Naive thymus-derived CD8-positive, alpha-beta T cell (primary cell): ENCODE data around the gene TESK2. TPM values are rescaled to one million over a fixed set of nuclear protein-coding genes. Genes with fewer than 3 reads are reported as not detected.
A peak's percentile ranks its signal among the peaks of the same experiment; 100 is the strongest.

Experiments used
- ATAC-seq, 2 donors: fragments of 150-1000 bp; cut with Tn5 transposase in 1 of 2; sonication (Bioruptor Pico), chemical (Tn5 transposase) in 1 of 2; 1 replicate in 1 of 2; 2 replicates in 1 of 2; pipeline ENCODE4 v1.10.0; 2021; ENCODE audit warnings: mild to moderate bottlenecking in 2 of 2, moderate library complexity in 2 of 2
- POLR2A ChIA-PET: fragments of 350-600 bp; sonication (Branson Sonifier 250); formaldehyde crosslinking; loops from one replicate; lab custom pipeline; 2021; ENCODE audit warnings: antibody characterized with exemption; lab: Charles Lee
- DNase-seq, 10 donors: peaks; one replicate each; pipeline versions ENCODE4 v3.0.0 to v3.0.0-alpha.2; 2020 to 2022
- H3K27ac Mint-ChIP-seq, 10 donors: one replicate each; pipeline ENCODE4 v1.8.0; 2020 to 2022; ENCODE audit warnings: mild to moderate bottlenecking in 10 of 10, mixed read lengths in 10 of 10, moderate library complexity in 4 of 10, inconsistent platforms in 1 of 10
- H3K27me3 Mint-ChIP-seq, 5 donors: one replicate each; pipeline ENCODE4 v1.8.0; 2021 to 2022; ENCODE audit warnings: mixed read lengths in 5 of 5
- H3K36me3 Mint-ChIP-seq, 3 donors: one replicate each; pipeline ENCODE4 v1.8.0; 2020 to 2022; ENCODE audit warnings: mixed read lengths in 3 of 3, mild to moderate bottlenecking in 2 of 3, inconsistent platforms in 1 of 3
- H3K4me1 Mint-ChIP-seq, 4 donors: one replicate each; pipeline ENCODE4 v1.8.0; 2021 to 2022; ENCODE audit warnings: mixed read lengths in 4 of 4
- H3K4me3 Mint-ChIP-seq, 10 donors: one replicate each; pipeline ENCODE4 v1.8.0; 2020 to 2022; ENCODE audit warnings: mild to moderate bottlenecking in 10 of 10, mixed read lengths in 10 of 10, moderate library complexity in 6 of 10, inconsistent platforms in 1 of 10
- H3K9me3 Mint-ChIP-seq, 9 donors: one replicate each; pipeline ENCODE4 v1.8.0; 2020 to 2022; ENCODE audit warnings: mixed read lengths in 9 of 9, mild to moderate bottlenecking in 3 of 9, inconsistent platforms in 1 of 9, moderate library complexity in 1 of 9
- polyA plus RNA-seq, 3 donors: library from polyadenylated mRNA; unstranded; fragments of 300-500 nt; fragmentation: Illumina TruSeq; gene quantifications; one replicate each; pipeline ENCODE4 v1.2.3, GENCODE V29; 2021
- total RNA-seq, 8 experiments: library from RNA in 2 of 8; stranded (reverse) in 2 of 8; gene quantifications; one replicate each; pipeline ENCODE4 v1.2.3 and lab custom pipeline; 2021 to 2026

Gene TESK2
- total and polyA plus RNA-seq, 5 experiments from 2014 or later = 2.3 to 10.0 (median 3.1) TPM

DNA sequence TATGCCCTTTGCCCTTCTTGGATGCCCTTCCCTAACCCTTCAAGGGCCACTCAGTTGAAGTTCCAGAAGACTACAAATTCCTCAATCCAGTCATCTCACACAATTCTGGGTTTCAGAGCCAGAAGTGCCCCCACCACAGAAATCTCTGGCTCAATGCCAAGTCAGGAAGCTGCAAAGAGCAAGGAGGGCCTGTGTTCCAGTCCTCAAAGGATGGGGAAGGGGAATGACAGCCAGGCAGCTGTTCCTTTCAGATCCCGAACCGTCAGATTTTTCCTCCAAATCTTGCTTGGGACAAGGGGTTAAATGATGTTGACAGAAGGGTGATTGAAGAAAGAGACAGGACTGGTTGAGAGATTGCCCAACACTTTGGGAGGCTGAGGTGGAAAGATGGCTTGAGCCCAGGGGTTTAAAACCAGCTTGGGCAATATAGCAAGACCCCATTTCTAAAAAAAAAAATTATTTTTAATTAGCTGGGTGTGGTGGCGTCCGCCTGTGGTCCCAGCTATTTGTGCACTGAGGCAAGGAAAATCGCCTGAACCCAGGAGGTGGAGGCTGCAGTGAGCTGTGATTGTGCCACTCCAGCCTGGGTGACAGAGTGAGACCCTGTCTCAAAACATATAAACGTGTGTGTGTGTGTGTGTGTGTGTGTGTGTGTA, 165.0 kb downstream of the TESK2 start:
- H3K9me3 Mint-ChIP-seq = no peaks in the 10 kb centered on the region
- POLR2A ChIA-PET = interaction anchor here (1.0 to 6.4 kb wide), 4 partner anchors 14 to 507 kb away, joined by 3 to 64 read pairs (median 10); partner anchors contain the start of genes MUTYH and TOE1
- DNase-seq (no peak), ATAC-seq (peak in 1 of 2 donors; percentile 5)
- H3K4me3 Mint-ChIP-seq = peak overlapping the region; percentile 81 to 92 (median 84)
- H3K27ac Mint-ChIP-seq = peak overlapping the region in 6 of 10 donors; percentile 14 to 86 (median 50)
- peaks cover 0 to 4% (median 0%) of the 10 kb centered on the region in 5 donors for H3K27me3 Mint-ChIP-seq
- peaks cover 0 to 20% (median 11%) of the 10 kb centered on the region in 4 donors for H3K4me1 Mint-ChIP-seq
- H3K36me3 Mint-ChIP-seq = peaks cover 0 to 11% (median 0%) of the 10 kb centered on the region in 3 donors

DNA sequence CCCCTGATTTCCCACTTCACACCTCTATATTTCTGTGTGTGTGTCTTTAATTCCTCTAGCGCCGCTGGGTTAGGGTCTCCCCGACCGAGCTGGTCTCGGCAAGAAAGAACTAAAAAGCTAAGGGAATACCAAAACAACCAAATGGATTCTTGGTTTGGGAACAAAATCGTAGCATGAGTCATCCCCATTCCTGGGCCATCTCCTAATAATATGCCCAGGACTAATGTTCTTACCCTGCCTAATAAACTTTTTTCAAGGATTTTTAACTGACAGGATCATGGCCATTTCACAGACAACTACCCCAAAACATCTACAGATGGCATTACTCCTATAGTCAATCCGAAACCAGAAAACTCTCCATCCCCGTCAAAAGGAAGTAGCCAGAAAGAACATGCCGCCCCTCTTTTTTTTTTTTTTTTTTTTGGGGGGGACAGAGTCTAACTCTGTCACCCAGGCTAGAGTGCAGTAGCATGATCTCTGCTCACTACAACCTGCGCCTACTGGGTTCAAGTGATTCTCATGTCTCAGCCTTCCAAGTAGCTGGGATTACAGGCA, 168.4 kb downstream of the TESK2 start:
- H3K9me3 Mint-ChIP-seq = no peaks in the 10 kb centered on the region

DNA sequence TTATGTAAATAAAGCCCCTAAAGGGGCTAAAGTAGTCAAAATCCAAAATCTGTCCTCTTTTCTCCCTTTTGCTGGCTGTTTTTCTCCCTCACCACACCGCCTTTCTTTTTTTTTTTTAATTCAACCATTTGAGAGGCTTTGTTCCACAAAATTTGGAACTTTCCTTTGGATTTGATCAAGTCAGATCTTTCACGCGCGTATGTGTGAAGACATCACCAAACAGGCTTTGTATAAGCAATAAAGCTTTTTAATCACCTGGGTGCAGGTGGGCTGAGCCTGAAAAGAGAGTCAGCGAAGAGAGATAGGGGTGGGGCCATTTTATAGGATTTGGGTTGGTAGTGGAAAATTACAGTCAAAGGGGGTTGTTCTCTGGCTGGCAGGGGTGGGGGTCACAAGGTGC, 169.5 kb downstream of the TESK2 start:
- Mint-ChIP-seq H3K4me1 (peaks cover 0 to 5% (median 2%) of the 10 kb centered on the region in 4 donors), H3K27ac (no peak overlapping the region), H3K9me3 (no peaks in the 10 kb centered on the region), H3K4me3 (no peak overlapping the region), H3K27me3 (peaks cover 0 to 4% (median 0%) of the 10 kb centered on the region in 5 donors), H3K36me3 (no peaks in the 10 kb centered on the region)
- POLR2A ChIA-PET = no interaction called here
- no peak for ATAC-seq
- no peak for DNase-seq

More for the DNA sequence above, 168.4 kb downstream of the TESK2 start:
- Mint-ChIP-seq H3K4me1 (peaks cover 0 to 7% (median 3%) of the 10 kb centered on the region in 4 donors), H3K36me3 (no peaks in the 10 kb centered on the region), H3K4me3 (no peak overlapping the region), H3K27me3 (peaks cover 0 to 4% (median 0%) of the 10 kb centered on the region in 5 donors), H3K27ac (no peak overlapping the region)
- POLR2A ChIA-PET = interaction anchor here (0.9 to 2.4 kb wide), 2 partner anchors 16 to 19 kb away, joined by 3 to 6 read pairs; no protein-coding TSS in a partner anchor
- ATAC-seq (no peak), DNase-seq (no peak)

DNA sequence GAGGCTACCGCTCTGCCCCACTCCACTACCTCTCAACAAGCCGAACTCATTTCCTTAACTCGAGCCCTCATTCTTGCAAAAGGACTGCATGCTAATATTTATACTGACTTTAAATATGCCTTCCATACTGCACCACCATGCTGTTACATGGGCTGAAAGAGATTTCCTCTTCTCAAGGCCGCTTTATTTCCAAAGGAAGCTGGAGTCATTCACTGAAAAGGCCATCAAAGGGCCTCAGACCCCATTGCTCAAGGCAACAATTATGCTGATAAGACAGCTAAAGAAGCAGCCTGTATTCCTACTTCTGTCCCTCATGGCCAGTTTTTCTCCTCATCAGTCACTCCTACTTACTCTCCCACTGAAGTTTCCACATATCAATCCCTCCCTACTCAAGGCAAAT, 171.2 kb downstream of the TESK2 start:
- no peaks in the 10 kb centered on the region for H3K9me3 Mint-ChIP-seq
- POLR2A ChIA-PET = no interaction called here
- H3K27ac Mint-ChIP-seq = no peak overlapping the region
- peaks cover 0 to 4% (median 0%) of the 10 kb centered on the region in 5 donors for H3K27me3 Mint-ChIP-seq
- H3K36me3 Mint-ChIP-seq = no peaks in the 10 kb centered on the region
- no peak overlapping the region for H3K4me3 Mint-ChIP-seq
- ATAC-seq (no peak), DNase-seq (no peak)
- no peaks in the 10 kb centered on the region for H3K4me1 Mint-ChIP-seq

DNA sequence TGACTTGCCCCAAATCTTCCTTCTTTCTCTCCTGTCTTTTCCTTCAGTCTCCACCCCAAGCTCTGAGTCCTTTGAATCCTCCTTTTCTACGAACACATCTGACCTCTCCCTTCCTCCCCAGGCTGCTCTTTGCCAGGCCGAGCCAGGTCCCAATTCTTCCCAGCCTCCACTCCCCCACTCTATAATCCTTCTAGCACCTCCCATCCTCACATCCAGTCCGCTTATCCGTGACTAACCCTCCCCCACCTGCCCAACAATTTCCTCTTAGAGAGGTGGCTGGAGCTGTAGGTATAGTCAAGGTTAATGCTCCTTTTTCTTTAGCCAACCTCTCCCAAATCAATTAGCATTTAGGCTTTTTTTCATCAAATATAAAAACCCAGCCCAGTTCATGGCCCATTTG, 173.8 kb downstream of the TESK2 start:
- H3K27me3 Mint-ChIP-seq = peaks cover 0 to 3% (median 2%) of the 10 kb centered on the region in 5 donors
- no peak overlapping the region for H3K27ac Mint-ChIP-seq
- ATAC-seq = no peak
- H3K4me1 Mint-ChIP-seq = no peaks in the 10 kb centered on the region
- no peaks in the 10 kb centered on the region for H3K36me3 Mint-ChIP-seq
- POLR2A ChIA-PET = no interaction called here
- no peak for DNase-seq
- no peaks in the 10 kb centered on the region for H3K9me3 Mint-ChIP-seq
- no peak overlapping the region for H3K4me3 Mint-ChIP-seq

DNA sequence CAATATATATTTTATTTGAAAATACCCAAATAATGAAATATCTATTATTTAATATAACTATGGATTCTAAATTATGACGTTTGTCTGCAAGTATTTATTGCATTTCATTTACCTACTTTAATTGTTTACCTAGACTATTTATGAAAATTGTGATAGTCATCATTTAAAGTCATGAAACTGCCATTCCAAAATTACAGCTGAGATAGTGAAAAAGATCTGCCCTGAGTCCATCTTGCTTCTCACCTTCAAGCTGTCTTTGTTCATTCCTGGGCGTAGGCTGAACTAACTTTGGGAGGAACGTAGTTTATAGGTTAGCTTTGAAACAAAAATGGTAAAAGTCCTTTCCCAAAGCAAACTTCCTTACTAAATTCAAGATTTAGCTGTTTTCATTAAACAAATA, 176.7 kb downstream of the TESK2 start:
- Mint-ChIP-seq H3K27ac (no peak overlapping the region), H3K9me3 (no peaks in the 10 kb centered on the region), H3K27me3 (peaks cover 0 to 3% (median 0%) of the 10 kb centered on the region in 5 donors), H3K4me3 (no peak overlapping the region), H3K4me1 (no peaks in the 10 kb centered on the region), H3K36me3 (no peaks in the 10 kb centered on the region)
- POLR2A ChIA-PET = no interaction called here
- ATAC-seq (no peak), DNase-seq (no peak)

DNA sequence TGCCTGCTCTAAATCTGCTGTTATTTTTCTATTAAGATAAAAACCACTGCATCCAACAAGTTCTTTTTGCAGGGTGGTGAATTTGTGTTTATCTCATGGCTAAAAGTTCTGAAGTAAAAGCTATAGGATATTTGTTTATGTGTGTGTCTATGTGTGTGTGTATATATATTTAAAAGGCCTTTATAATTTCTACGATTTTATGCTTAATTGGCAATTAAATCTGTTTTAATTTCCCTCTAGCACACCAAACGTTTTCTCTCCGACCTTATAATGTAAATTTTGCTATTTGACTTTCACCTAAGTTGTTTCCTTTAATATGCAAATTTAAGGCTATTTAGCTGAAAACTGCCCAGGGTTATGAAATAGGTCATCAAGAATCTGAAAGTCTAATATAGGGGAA, 184.1 kb downstream of the TESK2 start:
- peaks cover 5 to 32% (median 20%) of the 10 kb centered on the region in 4 donors for H3K4me1 Mint-ChIP-seq

DNA sequence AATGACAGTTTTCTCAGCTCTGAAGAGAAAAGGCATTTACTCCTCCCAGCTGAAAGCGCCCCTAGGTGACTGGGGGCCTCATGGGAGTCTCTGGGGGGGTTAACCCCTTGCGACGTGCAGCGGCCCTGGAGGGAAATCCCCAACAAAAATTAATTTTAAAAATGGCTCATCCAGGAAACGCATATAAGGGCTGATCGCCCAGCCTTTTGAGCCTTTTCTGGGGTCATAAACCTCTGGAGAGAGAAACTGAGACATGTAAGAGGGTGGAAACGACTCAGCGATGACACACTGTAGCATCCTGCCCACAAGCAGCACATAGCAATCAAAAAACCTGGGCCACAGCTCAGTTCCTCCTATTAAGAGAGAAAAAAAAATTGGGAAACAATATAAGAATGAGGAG, 184.6 kb downstream of the TESK2 start:
- no peak for DNase-seq
- POLR2A ChIA-PET = interaction anchor here (0.7 to 4.8 kb wide), 3 partner anchors 17 to 575 kb away, joined by 3 to 85 read pairs (median 3); partner anchors contain the start of genes MUTYH and TOE1
- ATAC-seq = no peak
- Mint-ChIP-seq H3K9me3 (no peaks in the 10 kb centered on the region), H3K27me3 (peaks cover 0 to 1% (median 0%) of the 10 kb centered on the region in 5 donors), H3K4me3 (peak overlapping the region in 3 of 10 donors; percentile 50 to 59 (median 58)), H3K27ac (peak overlapping the region in 7 of 10 donors; percentile 56 to 91 (median 71)), H3K4me1 (peaks cover 5 to 33% (median 20%) of the 10 kb centered on the region in 4 donors), H3K36me3 (no peaks in the 10 kb centered on the region)

More for the DNA sequence above, 184.1 kb downstream of the TESK2 start:
- DNase-seq = no peak
- peak overlapping the region in 1 of 10 donors; percentile 73 for H3K27ac Mint-ChIP-seq
- no peak overlapping the region for H3K4me3 Mint-ChIP-seq
- H3K9me3 Mint-ChIP-seq = no peaks in the 10 kb centered on the region
- POLR2A ChIA-PET = interaction anchor here (1.3 to 1.4 kb wide), 2 partner anchors 16 to 33 kb away, joined by 3 to 5 read pairs; partner anchors contain the start of gene TOE1
- H3K36me3 Mint-ChIP-seq = no peaks in the 10 kb centered on the region
- peaks cover 0 to 1% (median 0%) of the 10 kb centered on the region in 5 donors for H3K27me3 Mint-ChIP-seq
- ATAC-seq = no peak

DNA sequence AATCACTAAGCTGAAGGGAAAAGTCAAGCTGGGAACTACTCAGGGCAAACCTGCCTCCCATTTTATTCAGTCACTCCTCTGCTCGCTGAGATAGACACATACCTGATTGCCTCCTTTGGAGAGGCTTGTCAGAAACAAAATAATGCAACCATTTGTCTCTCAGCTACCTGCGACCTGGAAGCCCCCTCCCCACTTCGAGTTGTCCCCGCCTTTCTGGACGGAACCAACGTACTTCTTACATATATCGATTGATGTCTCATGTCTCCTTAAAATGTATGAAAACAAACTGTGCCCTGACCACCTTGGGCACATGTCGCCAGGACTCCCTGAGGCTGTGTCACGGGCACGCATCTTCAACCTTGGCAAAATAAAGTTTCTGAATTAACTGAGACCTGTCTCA, 185.7 kb downstream of the TESK2 start:
- ATAC-seq (no peak), DNase-seq (no peak)
- Mint-ChIP-seq H3K4me3 (peak overlapping the region; percentile 36 to 96 (median 92)), H3K9me3 (no peaks in the 10 kb centered on the region), H3K4me1 (peaks cover 5 to 37% (median 20%) of the 10 kb centered on the region in 4 donors), H3K27ac (peak overlapping the region in 8 of 10 donors; percentile 31 to 98 (median 92)), H3K27me3 (peaks cover 0 to 1% (median 0%) of the 10 kb centered on the region in 5 donors), H3K36me3 (no peaks in the 10 kb centered on the region)
- POLR2A ChIA-PET = interaction anchor here (0.6 to 4.8 kb wide), 7 partner anchors 35 to 674 kb away, joined by 3 to 85 read pairs (median 5); partner anchors contain the start of genes BTBD19, CCDC163, MMACHC and MUTYH

DNA sequence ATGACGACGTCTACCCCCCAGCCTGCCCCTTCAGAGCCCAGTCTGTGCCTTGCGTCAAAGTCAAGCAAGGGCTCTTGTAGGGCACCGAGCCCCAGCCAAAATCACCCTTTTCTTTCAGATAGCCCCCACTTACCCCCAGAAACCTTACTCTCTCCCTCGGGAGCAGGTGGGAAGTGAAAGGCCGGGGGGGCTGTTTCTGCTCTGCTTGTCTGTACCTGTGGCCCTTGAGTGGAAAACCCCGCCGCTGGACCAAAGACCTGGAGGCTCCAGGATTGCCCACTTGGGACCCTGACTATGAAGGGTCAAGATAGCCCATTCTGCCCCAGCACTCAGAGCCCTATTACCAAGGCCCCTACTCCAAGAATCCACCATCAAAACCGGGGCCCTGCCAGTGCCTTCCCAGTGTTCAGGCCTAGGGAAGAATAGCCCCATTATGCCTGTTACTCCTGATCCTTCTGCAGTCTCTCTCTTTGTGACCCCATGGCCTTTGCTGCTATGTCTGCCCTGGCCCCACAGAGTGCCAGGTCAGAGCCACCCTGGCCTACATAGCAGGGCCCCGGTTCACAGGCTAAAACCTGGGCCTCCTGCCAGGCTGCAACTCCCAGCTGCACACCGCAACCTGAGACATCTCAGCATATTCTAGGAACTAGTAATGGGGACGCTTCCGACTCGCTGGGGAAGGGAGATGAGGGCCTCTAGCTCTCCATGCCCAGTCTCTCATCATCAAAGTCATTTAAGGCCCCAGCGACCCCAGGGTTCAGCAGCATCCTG, 186.5 kb downstream of the TESK2 start:
- peak overlapping the region; percentile 91 to 98 (median 96) for H3K27ac Mint-ChIP-seq
- POLR2A ChIA-PET = interaction anchor here (0.6 to 5.7 kb wide), 19 partner anchors 19 to 673 kb away, joined by 3 to 112 read pairs (median 5); partner anchors contain the start of genes AKR1A1, BTBD19, CCDC163 and EIF2B3
- no peak for ATAC-seq
- no peak for DNase-seq
- no peaks in the 10 kb centered on the region for H3K9me3 Mint-ChIP-seq
- peaks cover 0 to 1% (median 0%) of the 10 kb centered on the region in 5 donors for H3K27me3 Mint-ChIP-seq
- peaks cover 5 to 37% (median 20%) of the 10 kb centered on the region in 4 donors for H3K4me1 Mint-ChIP-seq
- peak overlapping the region; percentile 88 to 96 (median 92) for H3K4me3 Mint-ChIP-seq
- H3K36me3 Mint-ChIP-seq = no peaks in the 10 kb centered on the region

DNA sequence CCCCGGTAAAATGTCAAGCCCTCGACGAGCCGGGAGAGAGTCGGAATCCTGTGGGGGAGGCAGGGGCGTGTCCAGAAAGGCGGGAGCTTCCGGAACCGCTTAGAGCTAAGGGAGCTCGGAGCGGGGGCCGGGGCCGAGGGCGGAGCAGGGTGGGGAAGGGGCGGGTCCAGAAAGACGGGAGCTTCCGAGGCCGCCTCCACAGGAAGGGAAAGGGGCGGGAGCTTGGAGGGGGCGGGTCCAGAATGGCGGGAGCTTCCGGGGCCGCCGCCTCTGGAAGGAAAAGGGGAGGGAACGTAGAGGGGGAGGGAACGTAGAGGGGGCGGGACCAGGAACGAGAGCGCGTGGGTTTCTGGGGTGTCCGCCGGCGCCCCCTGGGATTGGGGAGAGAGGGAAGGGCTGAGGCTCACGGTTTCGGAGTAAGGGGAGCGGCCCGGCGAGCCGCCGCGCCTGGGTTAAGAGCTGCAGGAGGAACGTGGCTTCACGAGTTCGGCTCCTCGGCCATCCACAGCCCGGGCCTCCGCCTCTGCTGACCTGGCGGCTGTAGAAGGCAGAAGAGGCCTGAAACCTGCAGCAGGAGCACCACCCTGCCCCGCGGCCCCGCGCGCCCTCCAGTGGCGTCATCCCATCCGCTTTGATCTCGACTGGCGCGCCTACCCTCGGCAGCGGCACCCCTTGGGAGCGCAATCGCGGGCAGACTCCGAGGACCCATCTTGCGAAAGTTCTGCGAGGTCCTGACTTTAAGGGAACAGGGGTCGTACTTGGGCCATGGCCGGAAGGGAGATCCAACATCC, 187.2 kb downstream of the TESK2 start:
- Mint-ChIP-seq H3K4me3 (peak overlapping the region; percentile 88 to 96 (median 92)), H3K4me1 (peaks cover 5 to 37% (median 20%) of the 10 kb centered on the region in 4 donors), H3K27me3 (no peaks in the 10 kb centered on the region), H3K9me3 (no peaks in the 10 kb centered on the region), H3K36me3 (no peaks in the 10 kb centered on the region), H3K27ac (peak overlapping the region; percentile 91 to 98 (median 96))
- ATAC-seq (peak; percentile 83 to 86), DNase-seq (peak; percentile 86 to 98 (median 96))
- POLR2A ChIA-PET = interaction anchor here (0.5 to 5.7 kb wide), 35 partner anchors 11 to 672 kb away, joined by 3 to 112 read pairs (median 5); partner anchors contain the start of genes AKR1A1, CCDC163, DYNLT4 and EIF2B3
